SK-N-SH treated with all-trans-retinoic acid at 6 μM for 48 hours (cell line): ENCODE measurements around the gene PPT1.

Source experiments
- ARNTL ChIP-seq: fragments of 450-650 bp; formaldehyde crosslinking; IDR thresholded peaks from 2 replicates; pipeline ENCODE4 v1.5.0; 2020; ENCODE audit warnings: low read depth, mild to moderate bottlenecking, moderate library complexity, borderline replicate concordance
- BACH2 ChIP-seq: fragments of 250-450 bp; sonication (Bioruptor Pico); IDR thresholded peaks from 2 replicates; pipeline ENCODE4 v1.9.0; 2021; ENCODE audit warnings: mild to moderate bottlenecking, borderline replicate concordance
- ESRRG ChIP-seq: fragments of 250-450 bp; sonication (Bioruptor Pico); IDR thresholded peaks from 2 replicates; pipeline ENCODE4 v1.6.1; 2021; ENCODE audit warnings: mild to moderate bottlenecking
- GLIS3 ChIP-seq: fragments of 250-450 bp; sonication (Bioruptor Pico); IDR thresholded peaks from 2 replicates; pipeline ENCODE4 v1.5.0; 2020; ENCODE audit warnings: mild to moderate bottlenecking, moderate library complexity
- ISL1 ChIP-seq: fragments of 250-450 bp; sonication (Bioruptor Pico); IDR thresholded peaks from 2 replicates; pipeline ENCODE4 v2.1.2; 2022; ENCODE audit warnings: mild to moderate bottlenecking, moderate library complexity
- PATZ1 ChIP-seq: fragments of 250-450 bp; sonication (Bioruptor Pico); IDR thresholded peaks from 2 replicates; pipeline ENCODE4 v1.8.0; 2020; ENCODE audit warnings: mild to moderate bottlenecking, moderate library complexity, borderline replicate concordance
- PPARA ChIP-seq: fragments of 250-450 bp; sonication (Bioruptor Pico); IDR thresholded peaks from 2 replicates; pipeline ENCODE4 v1.5.0; 2020; ENCODE audit warnings: mild to moderate bottlenecking, borderline replicate concordance
- RARB ChIP-seq: fragments of 250-450 bp; sonication (Bioruptor Pico); IDR thresholded peaks from 2 replicates; pipeline ENCODE4 v1.8.0; 2021; ENCODE audit warnings: mild to moderate bottlenecking, moderate library complexity
- SNAI2 ChIP-seq: fragments of 250-450 bp; sonication (Bioruptor Pico); IDR thresholded peaks from 2 replicates; pipeline ENCODE4 v1.5.0; 2020; ENCODE audit warnings: mild to moderate bottlenecking, moderate library complexity
- ZC3H10 ChIP-seq: fragments of 250-450 bp; sonication (Bioruptor Pico); IDR thresholded peaks from 2 replicates; pipeline ENCODE4 v1.5.1; 2021; ENCODE audit warnings: mild to moderate bottlenecking, moderate library complexity
- ZNF70 ChIP-seq: fragments of 450-650 bp; formaldehyde crosslinking; IDR thresholded peaks from 2 replicates; pipeline ENCODE4 v1.5.0; 2020; ENCODE audit warnings: mild to moderate bottlenecking, moderate library complexity
- TF ChIP-seq, protein P1 (sequence below): fragments of 250-450 bp; sonication (Bioruptor Pico); IDR thresholded peaks from 2 replicates; pipeline ENCODE4 v1.8.0; 2021; ENCODE audit warnings: low read depth, mild to moderate bottlenecking, moderate library complexity, borderline replicate concordance

GRCh38 chr1:40141878-40142535, 45.0 kb upstream of the PPT1 start:
- TF ChIP-seq PATZ1 (CRISPR knock-in tag) (no peak), SNAI2 (CRISPR knock-in tag) (no peak), BACH2 (CRISPR knock-in tag) (no peak), ZC3H10 (no peak), RARB (CRISPR knock-in tag) (no peak), ZNF70 (CRISPR knock-in tag) (no peak), ESRRG (no peak), PPARA (CRISPR knock-in tag) (no peak), ISL1 (CRISPR knock-in tag) (no peak), GLIS3 (CRISPR knock-in tag) (no peak), ARNTL (no peak)
- TF ChIP-seq, protein P1, sequence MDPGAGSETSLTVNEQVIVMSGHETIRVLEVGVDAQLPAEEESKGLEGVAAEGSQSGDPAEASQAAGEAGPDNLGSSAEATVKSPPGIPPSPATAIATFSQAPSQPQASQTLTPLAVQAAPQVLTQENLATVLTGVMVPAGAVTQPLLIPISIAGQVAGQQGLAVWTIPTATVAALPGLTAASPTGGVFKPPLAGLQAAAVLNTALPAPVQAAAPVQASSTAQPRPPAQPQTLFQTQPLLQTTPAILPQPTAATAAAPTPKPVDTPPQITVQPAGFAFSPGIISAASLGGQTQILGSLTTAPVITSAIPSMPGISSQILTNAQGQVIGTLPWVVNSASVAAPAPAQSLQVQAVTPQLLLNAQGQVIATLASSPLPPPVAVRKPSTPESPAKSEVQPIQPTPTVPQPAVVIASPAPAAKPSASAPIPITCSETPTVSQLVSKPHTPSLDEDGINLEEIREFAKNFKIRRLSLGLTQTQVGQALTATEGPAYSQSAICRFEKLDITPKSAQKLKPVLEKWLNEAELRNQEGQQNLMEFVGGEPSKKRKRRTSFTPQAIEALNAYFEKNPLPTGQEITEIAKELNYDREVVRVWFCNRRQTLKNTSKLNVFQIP (CRISPR knock-in tag), result no peak
